Peyer's patch (tissue), 4 donors: Measurements from ENCODE around the gene CST4. TPM values are rescaled to one million over a fixed set of nuclear protein-coding genes. Genes with fewer than 3 reads are reported as not detected.

Experiments
- DNase-seq, 3 donors: peaks; one replicate each; pipeline ENCODE4 v3.0.0-alpha.2; 2017 to 2019
- H3K27ac ChIP-seq, 4 donors: fragments of 200-600 bp; sonication (generic); one replicate each; pipeline ENCODE4 v1.5.1; 2016 to 2019
- H3K27me3 ChIP-seq, 2 donors: fragments of 200-600 bp; sonication (generic); one replicate each; pipeline ENCODE4 v1.5.1; 2019
- H3K36me3 ChIP-seq, 3 donors: fragments of 200-600 bp; sonication (generic); one replicate each; pipeline ENCODE4 v1.5.1; 2016 to 2019
- H3K4me1 ChIP-seq, 4 donors: fragments of 200-600 bp; sonication (generic); one replicate each; pipeline ENCODE4 v1.5.1; 2016 to 2019
- H3K4me3 ChIP-seq, 4 donors: fragments of 200-600 bp; sonication (generic); 1 replicate in 3 of 4; 2 replicates in 1 of 4; pipeline ENCODE4 v1.5.1; 2016 to 2019; ENCODE audit warnings: mild to moderate bottlenecking in 1 of 4
- H3K9me3 ChIP-seq, 4 donors: fragments of 200-600 bp; sonication (generic); one replicate each; pipeline ENCODE4 v1.5.1; 2016 to 2019; ENCODE audit warnings: mild to moderate bottlenecking in 1 of 4
- POLR2A ChIP-seq, 2 donors: fragments of 450-650 bp; IDR thresholded peaks; one replicate each; pipeline ENCODE4 v1.5.1; 2017; ENCODE audit warnings: antibody characterized with exemption in 2 of 2, mild to moderate bottlenecking in 2 of 2, moderate library complexity in 2 of 2
- total RNA-seq, 4 donors: library from RNA; depleted of rRNA; stranded (reverse); fragments of >200 nt; gene quantifications; one replicate each; pipeline ENCODE4 v1.1.0, GENCODE V29; 2016
- TF ChIP-seq, protein P1 (sequence below), 6 experiments: fragments of 450-650 bp in 4 of 6; fragments of 200-600 bp in 2 of 6; sonication (generic) in 1 of 6; IDR thresholded peaks; one replicate each; pipeline ENCODE4 v1.5.1; 2017 to 2019; ENCODE audit warnings: antibody characterized with exemption in 6 of 6, mild to moderate bottlenecking in 3 of 6, moderate library complexity in 1 of 6

CST4 gene
- total RNA-seq, 4 donors from 2014 or later = not detected

DNA sequence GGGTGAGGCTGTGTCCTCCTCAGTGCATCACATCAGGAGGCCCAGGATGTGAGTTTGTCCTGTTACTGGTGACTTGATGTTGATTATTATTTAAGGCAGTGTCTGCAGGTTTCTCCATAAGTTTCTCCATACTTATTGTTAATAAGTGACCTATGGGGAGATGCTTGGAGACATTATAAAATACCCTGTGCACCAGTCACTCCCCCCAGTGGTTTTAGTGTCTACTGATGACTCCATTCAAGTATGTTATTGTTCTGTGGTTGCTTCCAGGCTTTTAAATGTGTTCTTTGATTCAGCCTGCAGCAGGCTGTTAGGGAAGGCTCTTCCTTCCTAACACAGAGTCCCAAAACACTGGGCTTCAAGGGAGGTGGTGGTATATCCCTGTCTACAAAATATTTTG, 36.5 kb downstream of the CST4 start:
- Histone ChIP-seq H3K27ac (no peak overlapping the region), H3K36me3 (no peaks in the 10 kb centered on the region), H3K9me3 (no peaks in the 10 kb centered on the region), H3K27me3 (no peaks in the 10 kb centered on the region), H3K4me1 (peaks cover 0 to 7% (median 0%) of the 10 kb centered on the region in 4 donors), H3K4me3 (no peak overlapping the region)
- no peak for DNase-seq
- TF ChIP-seq, protein P1, sequence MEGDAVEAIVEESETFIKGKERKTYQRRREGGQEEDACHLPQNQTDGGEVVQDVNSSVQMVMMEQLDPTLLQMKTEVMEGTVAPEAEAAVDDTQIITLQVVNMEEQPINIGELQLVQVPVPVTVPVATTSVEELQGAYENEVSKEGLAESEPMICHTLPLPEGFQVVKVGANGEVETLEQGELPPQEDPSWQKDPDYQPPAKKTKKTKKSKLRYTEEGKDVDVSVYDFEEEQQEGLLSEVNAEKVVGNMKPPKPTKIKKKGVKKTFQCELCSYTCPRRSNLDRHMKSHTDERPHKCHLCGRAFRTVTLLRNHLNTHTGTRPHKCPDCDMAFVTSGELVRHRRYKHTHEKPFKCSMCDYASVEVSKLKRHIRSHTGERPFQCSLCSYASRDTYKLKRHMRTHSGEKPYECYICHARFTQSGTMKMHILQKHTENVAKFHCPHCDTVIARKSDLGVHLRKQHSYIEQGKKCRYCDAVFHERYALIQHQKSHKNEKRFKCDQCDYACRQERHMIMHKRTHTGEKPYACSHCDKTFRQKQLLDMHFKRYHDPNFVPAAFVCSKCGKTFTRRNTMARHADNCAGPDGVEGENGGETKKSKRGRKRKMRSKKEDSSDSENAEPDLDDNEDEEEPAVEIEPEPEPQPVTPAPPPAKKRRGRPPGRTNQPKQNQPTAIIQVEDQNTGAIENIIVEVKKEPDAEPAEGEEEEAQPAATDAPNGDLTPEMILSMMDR (IDR thresholded peaks at IDR 0.05) = no peak
- TF ChIP-seq POLR2A (IDR thresholded peaks at IDR 0.05) = no peak

DNA sequence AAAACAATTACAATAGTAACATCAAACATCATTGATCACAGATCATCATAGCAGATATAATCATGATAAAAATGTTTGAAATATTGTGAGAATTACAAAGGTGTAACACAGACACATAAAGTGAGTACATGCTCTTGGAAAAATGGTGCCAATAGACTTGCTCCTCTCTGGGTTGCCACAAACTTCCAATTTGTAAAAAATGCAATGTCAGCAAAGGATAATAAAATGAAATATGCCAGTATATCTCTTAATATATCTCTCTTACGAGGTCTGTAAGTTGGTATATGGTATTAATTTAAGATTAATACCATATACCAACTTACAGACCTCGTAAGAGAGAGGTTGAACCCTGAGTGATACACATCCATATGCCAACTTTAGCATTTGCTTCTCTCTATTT, 37.7 kb downstream of the CST4 start:
- TF ChIP-seq POLR2A (IDR thresholded peaks at IDR 0.05) = no peak
- TF ChIP-seq, protein P1 (IDR thresholded peaks at IDR 0.05) = no peak
- peaks cover 0 to 7% (median 0%) of the 10 kb centered on the region in 4 donors for H3K4me1 ChIP-seq
- no peaks in the 10 kb centered on the region for H3K27me3 ChIP-seq
- no peak for DNase-seq
- no peaks in the 10 kb centered on the region for H3K9me3 ChIP-seq
- no peak overlapping the region for H3K4me3 ChIP-seq
- H3K36me3 ChIP-seq = no peaks in the 10 kb centered on the region
- no peak overlapping the region for H3K27ac ChIP-seq

DNA sequence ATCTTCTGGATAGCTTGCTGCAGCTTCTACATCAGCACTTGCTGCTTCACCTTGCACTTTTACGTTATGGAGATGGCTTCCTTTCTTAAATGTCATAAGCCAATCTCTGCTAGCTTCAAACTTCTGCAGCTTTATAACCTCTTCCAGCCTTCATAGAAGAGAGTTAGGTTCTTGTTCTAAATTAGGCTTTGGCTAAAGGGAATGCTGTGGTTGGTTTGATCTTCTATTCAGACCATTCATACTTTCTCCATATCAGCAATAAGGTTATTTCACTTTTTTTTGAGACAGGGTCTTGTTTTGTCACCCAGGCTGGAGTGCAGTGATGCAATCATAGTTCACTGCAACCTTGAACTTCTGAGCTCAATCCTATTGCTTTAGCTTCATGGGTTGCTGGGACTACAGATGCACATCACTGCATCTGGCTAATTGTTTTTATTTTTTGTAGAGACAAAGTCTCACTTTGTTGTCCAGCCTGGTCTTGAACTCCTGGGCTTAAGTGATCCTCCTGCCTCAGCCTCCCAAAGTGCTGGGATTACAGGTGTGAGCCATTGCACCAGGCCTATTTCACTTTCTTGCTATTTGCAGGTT, 38.9 kb downstream of the CST4 start:
- DNase-seq = no peak
- Histone ChIP-seq H3K4me3 (no peak overlapping the region), H3K36me3 (no peaks in the 10 kb centered on the region), H3K27me3 (no peaks in the 10 kb centered on the region), H3K9me3 (no peaks in the 10 kb centered on the region), H3K4me1 (peaks cover 0 to 7% (median 0%) of the 10 kb centered on the region in 4 donors), H3K27ac (no peak overlapping the region)
- no peak for TF ChIP-seq POLR2A (IDR thresholded peaks at IDR 0.05)
- TF ChIP-seq, protein P1 (IDR thresholded peaks at IDR 0.05) = no peak

DNA sequence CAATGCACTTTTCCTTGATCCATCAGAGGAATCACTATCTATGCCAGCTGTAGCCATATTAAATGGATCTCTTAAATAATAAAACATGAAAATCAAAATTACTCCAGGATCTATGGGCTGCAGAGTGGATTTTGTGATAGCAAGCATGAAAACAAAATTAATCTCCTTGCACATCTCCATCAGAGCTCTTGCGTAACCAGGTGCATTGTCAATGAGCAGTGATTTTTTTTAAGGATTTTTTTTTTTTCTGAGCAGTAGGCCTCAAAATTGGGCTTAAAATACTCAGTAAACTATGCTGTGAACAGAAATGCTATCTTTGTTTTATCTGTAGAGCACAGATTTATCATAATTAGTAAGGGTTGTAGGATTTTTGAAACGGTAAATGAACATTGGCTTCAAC, 39.6 kb downstream of the CST4 start:
- Histone ChIP-seq H3K27me3 (no peaks in the 10 kb centered on the region), H3K9me3 (no peaks in the 10 kb centered on the region), H3K4me1 (peaks cover 0 to 7% (median 0%) of the 10 kb centered on the region in 4 donors), H3K36me3 (no peaks in the 10 kb centered on the region), H3K27ac (no peak overlapping the region), H3K4me3 (no peak overlapping the region)
- no peak for TF ChIP-seq POLR2A (IDR thresholded peaks at IDR 0.05)
- TF ChIP-seq, protein P1 (IDR thresholded peaks at IDR 0.05) = no peak
- DNase-seq = no peak

DNA sequence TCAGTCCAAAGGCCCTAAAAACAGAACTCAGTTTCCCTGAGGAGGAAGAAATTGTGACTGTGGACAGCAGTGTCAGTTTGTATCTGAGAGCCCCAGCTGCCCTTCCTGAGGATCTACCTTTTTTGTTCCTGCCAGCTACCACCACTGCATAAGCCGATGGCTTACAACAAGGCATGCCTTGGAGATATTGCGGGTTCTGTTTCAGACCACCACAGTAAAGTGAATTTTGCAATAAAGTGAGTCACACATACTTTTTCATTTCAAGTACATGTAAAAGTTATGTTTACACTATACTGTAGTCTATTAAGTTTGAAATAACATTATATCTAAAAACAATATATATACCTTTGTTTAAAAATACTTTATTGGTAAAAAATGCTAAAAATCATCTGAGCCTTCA, 41.5 kb downstream of the CST4 start:
- Histone ChIP-seq H3K27ac (no peak overlapping the region), H3K27me3 (no peaks in the 10 kb centered on the region), H3K9me3 (no peaks in the 10 kb centered on the region), H3K36me3 (no peaks in the 10 kb centered on the region), H3K4me1 (peaks cover 0 to under 1% (median 0%) of the 10 kb centered on the region in 4 donors), H3K4me3 (no peak overlapping the region)
- TF ChIP-seq, protein P1 (IDR thresholded peaks at IDR 0.05) = no peak
- TF ChIP-seq POLR2A (IDR thresholded peaks at IDR 0.05) = no peak
- no peak for DNase-seq
